Mesodermal cell (in vitro differentiated cells): ENCODE results near the gene GPHN.

Source experiments
- H3K27ac ChIP-seq: 2 replicates; pipeline ENCODE4 v1.7.0; 2013; ENCODE audit warnings: mild to moderate bottlenecking, low read depth, low read length, moderate library complexity; ENCODE audit not compliant: severe bottlenecking
- H3K36me3 ChIP-seq: 2 replicates; pipeline ENCODE4 v1.7.1; 2013; ENCODE audit warnings: mild to moderate bottlenecking, low read length, moderate library complexity; ENCODE audit not compliant: control insufficient read depth, insufficient read depth
- H3K4me1 ChIP-seq: one replicate; pipeline ENCODE4 v1.7.1; 2013; ENCODE audit warnings: mild to moderate bottlenecking, low read length; ENCODE audit not compliant: insufficient read depth, control insufficient read depth, poor library complexity, severe bottlenecking
- H3K4me3 ChIP-seq: 2 replicates; pipeline ENCODE4 v1.7.0; 2013; ENCODE audit warnings: low read length, control low read depth, mild to moderate bottlenecking; ENCODE audit not compliant: insufficient read depth, poor library complexity, severe bottlenecking; ENCODE audit errors: extremely low read depth
- H3K9me3 ChIP-seq: 2 replicates; pipeline ENCODE4 v1.7.1; 2013; ENCODE audit warnings: mild to moderate bottlenecking, low read length, moderate library complexity; ENCODE audit not compliant: control insufficient read depth
- WGBS, 2 experiments: methylation state at CpG; one replicate each; pipeline ENCODE4 v1.1.5; 2013; ENCODE audit warnings: missing lambda C conversion rate in 2 of 2; ENCODE audit not compliant: insufficient coverage in 2 of 2; 5-methylcytosine and 5-hydroxymethylcytosine counted together

The GPHN gene

DNA sequence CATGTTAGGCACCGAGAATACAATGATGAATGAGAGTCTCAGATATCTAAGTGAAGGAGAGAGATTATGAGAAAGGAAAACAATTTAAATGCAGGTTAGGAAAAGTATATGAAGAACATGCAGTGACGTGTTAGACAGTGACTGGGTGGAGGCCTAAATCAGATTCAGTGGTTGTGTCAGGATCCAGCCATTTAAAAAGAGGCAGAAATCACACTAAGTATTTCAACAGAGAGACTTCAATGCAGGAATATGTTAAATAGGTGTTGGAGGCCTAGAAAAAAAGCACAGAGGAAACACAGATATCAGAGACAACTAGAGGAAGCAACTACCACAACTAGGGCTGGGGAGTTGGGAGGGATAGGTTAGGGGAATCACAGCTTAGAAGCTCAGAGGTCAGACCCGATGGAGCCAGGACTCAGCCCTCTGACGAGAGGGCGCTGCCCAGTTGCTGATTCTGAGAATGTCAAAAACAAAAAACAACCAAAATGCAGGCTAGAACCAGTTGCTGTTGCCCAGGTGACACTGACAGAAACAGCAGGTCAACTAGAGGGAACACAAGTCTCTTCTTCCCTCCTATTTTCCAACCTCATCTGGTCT is 678.3 kb downstream of the GPHN start:
- Histone ChIP-seq H3K9me3 (peaks cover 3% of the 10 kb centered on the region), H3K4me3 (no peak overlapping the region), H3K27ac (peak overlapping the region; percentile 37), H3K36me3 (no peaks in the 10 kb centered on the region), H3K4me1 (peaks cover 22% of the 10 kb centered on the region)
- 91 to 93% methylated on average over 5 of the region's 5 CpGs for WGBS, 2 experiments

DNA sequence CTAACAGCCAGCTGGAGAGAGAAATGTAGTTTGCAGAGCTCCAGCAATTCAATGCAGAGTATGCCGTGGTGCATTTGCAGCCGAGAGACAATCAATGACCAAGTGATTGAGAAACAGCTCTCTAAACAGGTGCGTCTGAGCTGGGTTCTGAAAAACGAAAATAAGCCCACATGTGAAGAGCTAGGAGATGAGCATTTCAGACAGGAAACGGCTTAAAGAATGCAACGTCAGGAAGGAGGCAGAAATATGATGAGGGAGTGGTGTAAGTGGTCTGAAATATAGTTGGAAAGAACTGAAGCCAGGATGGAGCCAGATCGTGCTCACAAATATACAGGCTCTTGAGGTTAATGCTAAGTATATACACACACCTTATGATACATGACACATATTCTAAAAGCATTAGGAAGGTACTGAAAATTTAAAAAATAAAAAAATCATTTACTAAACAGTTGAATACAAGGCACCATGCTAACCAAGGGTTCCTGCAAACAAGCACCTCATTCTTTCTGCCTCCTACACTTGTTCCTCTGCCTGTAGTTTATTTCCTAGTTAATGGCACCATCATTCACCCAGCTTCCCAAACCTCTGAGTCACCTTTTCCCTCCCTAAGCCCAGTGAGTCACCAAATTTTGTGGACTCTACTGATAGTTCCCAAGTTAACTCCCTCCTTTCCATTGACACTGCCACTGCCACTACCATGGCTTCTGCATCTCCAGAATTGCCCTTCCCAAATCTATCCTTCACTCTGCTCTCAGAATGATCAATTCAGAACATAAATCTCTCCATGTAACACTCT is 679.0 kb downstream of the GPHN start:
- H3K4me1 ChIP-seq, result peaks cover 26% of the 10 kb centered on the region
- H3K36me3 ChIP-seq, result no peaks in the 10 kb centered on the region
- H3K27ac ChIP-seq, result peak overlapping the region; percentile 60
- WGBS, 2 experiments, result 91 to 92% methylated on average over 6 of the region's 7 CpGs
- peaks cover 3% of the 10 kb centered on the region for H3K9me3 ChIP-seq
- H3K4me3 ChIP-seq, result no peak overlapping the region

DNA sequence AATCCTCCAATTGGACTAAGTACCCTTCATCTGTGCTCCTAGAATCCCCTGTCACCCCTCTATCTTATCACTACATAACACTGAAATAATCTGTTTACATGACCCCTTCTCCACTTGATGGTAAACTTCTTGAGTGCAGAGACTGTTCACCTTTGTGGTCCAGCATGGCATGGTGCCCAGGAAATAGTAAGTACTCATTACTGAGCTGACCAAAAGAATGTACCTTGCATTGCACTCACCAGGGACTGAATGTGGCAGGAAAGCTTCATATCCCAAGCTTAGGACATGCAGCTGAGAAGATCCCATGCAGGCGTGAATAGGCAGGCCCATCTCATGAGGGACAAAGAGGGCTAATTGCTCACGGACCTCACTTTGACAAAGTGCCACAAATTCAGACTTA is 679.9 kb downstream of the GPHN start:
- no peaks in the 10 kb centered on the region for H3K36me3 ChIP-seq
- 100% methylated on average over 1 of the region's 2 CpGs for WGBS, 2 experiments
- H3K4me1 ChIP-seq, result peaks cover 31% of the 10 kb centered on the region
- peaks cover 3% of the 10 kb centered on the region for H3K9me3 ChIP-seq
- H3K4me3 ChIP-seq, result no peak overlapping the region
- no peak overlapping the region for H3K27ac ChIP-seq

DNA sequence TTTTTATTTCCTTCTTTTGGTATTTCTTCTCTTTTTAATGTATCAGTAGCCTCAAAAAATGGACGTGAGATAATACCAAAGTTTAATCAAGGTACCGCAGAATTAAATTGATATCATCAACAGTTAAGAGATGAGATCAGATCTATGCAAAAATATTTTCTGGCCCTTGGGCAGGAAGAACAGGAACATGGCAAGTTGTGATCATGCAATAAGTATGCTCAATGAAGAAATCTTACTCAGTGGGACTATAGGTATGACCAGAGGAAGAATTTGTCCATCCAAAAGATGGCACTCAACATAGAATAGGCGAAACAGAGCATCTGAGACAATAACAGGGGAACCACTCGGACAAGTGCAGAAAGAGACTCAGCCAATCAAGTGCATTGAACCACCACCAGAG is 680.4 kb downstream of the GPHN start:
- 82 to 86% methylated on average over 2 to 3 of the region's 4 CpGs for WGBS, 2 experiments
- H3K9me3 ChIP-seq, result peaks cover 3% of the 10 kb centered on the region
- H3K4me1 ChIP-seq, result peaks cover 31% of the 10 kb centered on the region
- no peak overlapping the region for H3K27ac ChIP-seq
- no peaks in the 10 kb centered on the region for H3K36me3 ChIP-seq
- no peak overlapping the region for H3K4me3 ChIP-seq

DNA sequence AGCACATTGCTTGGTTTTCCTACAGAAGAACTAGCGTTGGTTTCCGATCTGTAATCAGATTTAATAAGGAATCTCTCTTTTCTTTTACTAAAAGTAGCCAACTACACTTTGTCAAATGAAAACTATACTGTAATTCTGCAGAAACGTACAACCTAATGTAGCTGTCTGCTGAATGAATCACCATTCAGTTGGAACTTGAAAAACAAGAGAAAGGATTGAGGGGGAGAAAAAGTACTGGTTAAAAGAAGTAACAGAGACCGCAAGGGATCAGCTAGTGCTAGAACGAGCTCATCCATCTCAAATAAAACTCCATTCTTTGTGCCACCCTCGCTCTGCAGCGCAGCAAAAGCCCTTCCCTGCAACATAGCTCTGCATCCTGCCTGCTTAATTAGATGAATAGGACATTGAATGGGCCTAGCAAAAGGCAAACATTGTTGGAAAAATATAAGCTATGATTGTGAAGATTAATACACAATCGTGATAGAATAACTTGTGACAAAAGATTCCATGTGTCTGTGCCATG is 683.9 kb downstream of the GPHN start:
- Histone ChIP-seq H3K9me3 (no peaks in the 10 kb centered on the region), H3K27ac (no peak overlapping the region), H3K4me1 (peaks cover 21% of the 10 kb centered on the region), H3K36me3 (no peaks in the 10 kb centered on the region), H3K4me3 (no peak overlapping the region)
- WGBS, 2 experiments, result 87 to 93% methylated on average over 2 to 3 of the region's 8 CpGs

DNA sequence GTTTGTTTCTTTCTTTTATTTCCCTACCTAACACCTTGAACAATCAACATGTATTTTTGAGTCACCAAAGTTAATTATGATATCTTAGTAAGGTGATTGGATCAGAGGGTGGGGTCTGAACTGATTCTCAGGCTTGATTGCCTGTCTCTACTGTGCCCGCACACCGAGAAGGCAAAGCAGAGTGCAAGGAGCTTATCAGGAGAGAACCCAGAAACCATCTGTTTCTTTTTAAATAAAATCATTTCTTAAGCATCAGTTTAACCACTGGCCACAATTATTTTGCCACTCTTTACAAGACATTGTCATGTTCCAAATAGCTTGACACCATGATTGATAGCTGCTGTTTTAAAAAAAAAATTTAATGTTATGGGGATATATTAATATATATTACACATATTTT is 684.4 kb downstream of the GPHN start:
- H3K4me3 ChIP-seq, result no peak overlapping the region
- no peak overlapping the region for H3K27ac ChIP-seq
- peaks cover 17% of the 10 kb centered on the region for H3K4me1 ChIP-seq
- H3K36me3 ChIP-seq, result no peaks in the 10 kb centered on the region
- WGBS, 2 experiments, result 80% methylated on average over 2 of the region's 2 CpGs; no CpG with 5 or more reads in 1 of the 2 experiments
- H3K9me3 ChIP-seq, result no peaks in the 10 kb centered on the region

DNA sequence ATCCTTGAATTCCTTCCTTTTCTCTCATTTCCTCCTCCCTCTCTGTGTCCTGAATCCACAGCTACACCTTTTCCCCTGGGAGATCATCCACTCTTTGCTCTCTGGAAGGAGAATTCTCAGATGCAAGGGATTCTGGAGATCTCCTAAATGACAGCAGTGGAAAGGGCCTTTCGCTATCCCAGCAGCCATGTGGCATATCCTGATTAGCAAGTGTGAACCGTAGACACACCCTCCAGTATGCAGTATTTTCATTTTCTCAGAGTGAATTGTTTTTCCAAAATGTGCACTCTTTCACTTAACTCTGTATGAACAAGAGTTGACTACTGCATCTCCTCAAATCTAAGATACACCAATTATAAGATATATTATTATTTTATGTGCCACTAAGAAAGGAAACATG is 687.3 kb downstream of the GPHN start:
- Histone ChIP-seq H3K36me3 (no peaks in the 10 kb centered on the region), H3K4me1 (peaks cover 9% of the 10 kb centered on the region), H3K9me3 (no peaks in the 10 kb centered on the region), H3K4me3 (no peak overlapping the region), H3K27ac (no peak overlapping the region)
- WGBS, 2 experiments, result 90 to 93% methylated on average over 2 of the region's 2 CpGs

DNA sequence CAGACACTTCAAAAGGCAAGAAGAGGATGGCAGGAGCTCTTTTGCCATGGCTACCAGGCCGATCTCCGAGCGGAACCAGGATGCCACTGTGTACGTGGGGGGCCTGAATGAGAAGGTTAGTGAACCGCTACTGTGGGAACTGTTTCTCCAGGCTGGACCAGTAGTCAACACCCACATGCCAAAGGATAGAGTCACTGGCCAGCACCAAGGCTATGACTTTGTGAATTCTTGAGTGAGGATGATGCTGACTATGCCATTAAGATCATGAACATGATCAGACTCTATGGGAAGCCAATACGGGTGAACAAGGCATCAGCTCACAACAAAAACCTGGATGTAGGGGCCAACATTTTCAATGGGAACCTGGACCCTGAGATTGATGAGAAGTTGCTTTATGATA is 691.1 kb downstream of the GPHN start:
- Histone ChIP-seq H3K36me3 (no peaks in the 10 kb centered on the region), H3K4me3 (no peak overlapping the region), H3K27ac (no peak overlapping the region), H3K4me1 (no peaks in the 10 kb centered on the region), H3K9me3 (no peaks in the 10 kb centered on the region)
- WGBS, 2 experiments, result 93 to 98% methylated on average over 3 to 5 of the region's 6 CpGs

DNA sequence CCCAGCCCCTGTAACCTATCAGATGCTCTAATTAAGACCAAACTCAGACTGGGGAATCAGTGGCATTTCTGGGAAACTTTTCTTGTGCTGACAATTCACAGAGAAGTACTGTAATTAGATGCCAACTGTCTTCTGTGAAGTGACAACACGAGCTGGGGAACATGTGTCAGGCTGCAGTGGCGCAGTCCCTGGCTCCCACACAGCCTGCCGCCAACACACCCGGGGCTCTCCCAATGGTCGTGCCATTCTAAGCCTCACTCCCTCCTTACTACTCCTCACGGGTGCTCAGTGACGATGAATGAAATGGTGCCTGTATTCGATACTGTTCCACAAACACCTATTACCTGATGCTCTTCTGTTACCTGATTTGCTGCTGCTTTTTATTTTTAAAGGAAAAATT is 699.9 kb downstream of the GPHN start:
- Histone ChIP-seq H3K36me3 (no peaks in the 10 kb centered on the region), H3K9me3 (no peaks in the 10 kb centered on the region), H3K4me1 (no peaks in the 10 kb centered on the region), H3K4me3 (no peak overlapping the region), H3K27ac (no peak overlapping the region)
- 86 to 92% methylated on average over 5 to 7 of the region's 8 CpGs for WGBS, 2 experiments

DNA sequence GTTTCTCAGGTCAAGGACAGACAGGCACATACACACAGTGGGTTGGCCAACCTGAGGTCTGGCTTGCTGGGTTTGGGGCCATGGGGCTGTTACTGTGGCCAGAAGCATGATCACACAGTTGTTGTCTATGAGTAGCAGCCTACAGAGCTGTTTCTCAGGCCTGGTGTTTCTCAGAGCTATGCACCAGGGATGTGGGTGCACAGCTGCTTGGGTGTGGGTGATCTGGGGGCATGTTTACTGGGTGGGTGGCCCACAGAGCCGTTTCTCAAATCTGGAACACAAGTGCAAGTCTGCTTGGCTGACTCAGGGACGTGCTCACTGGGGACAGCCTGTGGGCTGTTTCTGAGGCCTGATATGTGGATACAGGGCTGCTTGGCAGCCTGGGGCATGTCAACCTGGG is 710.2 kb downstream of the GPHN start:
- WGBS, 2 experiments, result 68 to 71% methylated on average over 1 to 2 of the region's 2 CpGs
- Histone ChIP-seq H3K36me3 (no peaks in the 10 kb centered on the region), H3K27ac (no peak overlapping the region), H3K4me1 (peaks cover 5% of the 10 kb centered on the region), H3K4me3 (no peak overlapping the region), H3K9me3 (no peaks in the 10 kb centered on the region)
